Measurements from ENCODE around the gene RBM4.

GRCh38 chr11:66646828-66647227 lies 8.3 kb downstream of the RBM4 start:
- TF ChIP-seq CTCF (IDR thresholded peaks at IDR 0.05), result no peak
- no peak for TF ChIP-seq POLR2A (IDR thresholded peaks at IDR 0.05)

Measured in gastroesophageal sphincter (tissue), 3 donors.